Measurements from ENCODE around the gene CUL4B. TPM values are rescaled to one million over a fixed set of nuclear protein-coding genes. Genes with fewer than 3 reads are reported as not detected.
A peak's percentile ranks its signal among the peaks of the same experiment; 100 is the strongest.
"Not testable (repeated sequence)": the region's sequence is repeated elsewhere in the genome, so short reads cannot be mapped to it uniquely, and the experiment has no call there.

Gene CUL4B
- total RNA-seq, 1 experiment from 2014 or later, result 50.6 TPM

DNA sequence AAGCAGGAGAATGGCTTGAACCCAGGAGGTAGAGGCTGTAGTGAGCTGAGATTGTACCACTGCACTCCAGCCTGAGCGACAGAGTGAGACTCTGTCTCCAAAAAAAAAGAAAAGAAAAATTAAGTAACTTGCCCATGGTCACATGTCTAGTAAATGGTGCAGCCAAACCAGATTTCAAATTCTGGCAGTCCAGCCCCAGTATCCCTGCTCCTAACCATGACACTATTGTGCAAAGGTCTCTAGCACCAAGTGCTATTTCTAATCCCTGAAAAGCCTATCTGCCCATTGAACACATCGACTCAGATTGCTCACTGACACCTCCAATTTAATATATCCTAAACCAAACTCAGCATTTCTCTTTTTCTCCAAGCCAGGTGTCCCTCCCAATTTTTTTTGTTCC is 84.0 kb downstream of the CUL4B start:
- Histone ChIP-seq H3K27me3 (ENCODE audit: low read length) (no peaks in the 10 kb centered on the region), H3K36me3 (ENCODE audit: insufficient read depth, low read length) (no peaks in the 10 kb centered on the region), H3K4me1 (ENCODE audit: low read length) (peaks cover 6% of the 10 kb centered on the region), H3K4me2 (ENCODE audit: low read depth, low read length, poor library complexity, severe bottlenecking) (no peak overlapping the region), H2AFZ (ENCODE audit: low read length) (no peak overlapping the region), H4K20me1 (ENCODE audit: insufficient read depth, low read depth, low read length) (no peaks in the 10 kb centered on the region), H3K27ac (ENCODE audit: low read length) (no peak overlapping the region), H3K79me2 (ENCODE audit: low read length) (no peaks in the 10 kb centered on the region), H3K9ac (ENCODE audit: low read length) (no peak overlapping the region), H3K9me2 (replicated peaks; ENCODE audit: insufficient read depth, low read length) (no peaks in the 10 kb centered on the region), H3K4me3 (ENCODE audit: low read length) (no peak overlapping the region), H3K9me3 (ENCODE audit: low read length) (no peaks in the 10 kb centered on the region)
- DNase-seq, result no peak

GRCh38 chrX:120475447-120475846 is 85.3 kb downstream of the CUL4B start:
- H3K9me2 ChIP-seq (replicated peaks; ENCODE audit: insufficient read depth, low read length); H3K27ac ChIP-seq (ENCODE audit: low read length); H3K27me3 ChIP-seq (ENCODE audit: low read length); H3K4me1 ChIP-seq (ENCODE audit: low read length); H3K9me3 ChIP-seq (ENCODE audit: low read length); H3K36me3 ChIP-seq (ENCODE audit: insufficient read depth, low read length); H3K9ac ChIP-seq (ENCODE audit: low read length); H3K79me2 ChIP-seq (ENCODE audit: low read length); H2AFZ ChIP-seq (ENCODE audit: low read length); H4K20me1 ChIP-seq (ENCODE audit: insufficient read depth, low read depth, low read length); H3K4me3 ChIP-seq (ENCODE audit: low read length); H3K4me2 ChIP-seq (ENCODE audit: low read depth, low read length, poor library complexity, severe bottlenecking): not testable (repeated sequence)
- DNase-seq, result peak; percentile 72

Small RNA genes lying within 50 kb of the gene (small RNA-seq; reads per million reads assigned to genes)
- gene RNU7-37P, result not detected

Other genes starting within 250 kb of the CUL4B start
- gene TMEM255A, start 249.5 kb downstream of the CUL4B start, total RNA-seq (2014; rRNA removed; shearing (Covaris generic); ENCODE audit: low replicate concordance), result 0.63 and 0.87 TPM in 2 replicates
- not detected in 2 replicates for gene ATP1B4, start 198.9 kb downstream of the CUL4B start, total RNA-seq (2014; rRNA removed; shearing (Covaris generic); ENCODE audit: low replicate concordance)
- 13.7 and 46.1 TPM in 2 replicates for gene LAMP2, start 91.7 kb downstream of the CUL4B start, total RNA-seq (2014; rRNA removed; shearing (Covaris generic); ENCODE audit: low replicate concordance)
- 26.2 and 69.6 TPM in 2 replicates for gene MCTS1, start 43.1 kb upstream of the CUL4B start, total RNA-seq (2014; rRNA removed; shearing (Covaris generic); ENCODE audit: low replicate concordance)
- gene C1GALT1C1, start 69.1 kb upstream of the CUL4B start, total RNA-seq (2014; rRNA removed; shearing (Covaris generic); ENCODE audit: low replicate concordance), result 20.7 and 25.8 TPM in 2 replicates

Data from Karpas-422 (cell line).